K562 (cell line): ENCODE data around the gene WFIKKN2. TPM values are rescaled to one million over a fixed set of nuclear protein-coding genes. Genes with fewer than 3 reads are reported as not detected.
A peak's percentile ranks its signal among the peaks of the same experiment; 100 is the strongest.

ENCODE experiments used
- ARID2 ChIP-seq: fragments of 450-650 bp; IDR thresholded peaks from 2 replicates; pipeline ENCODE4 v1.6.1; 2017; ENCODE audit warnings: antibody characterized with exemption, mild to moderate bottlenecking
- CCAR2 ChIP-seq: fragments of 200-400 bp; formaldehyde crosslinking; IDR thresholded peaks from 2 replicates; pipeline ENCODE4 v1.6.1; 2017; ENCODE audit warnings: mild to moderate bottlenecking, low read depth, low read length
- CREBBP ChIP-seq: IDR thresholded peaks from one replicate; pipeline ENCODE4 v1.6.1; 2012; ENCODE audit warnings: low read depth, mild to moderate bottlenecking, control low read depth, inconsistent platforms, low read length
- CTBP1 ChIP-seq: fragments of 450-650 bp; IDR thresholded peaks from 2 replicates; pipeline ENCODE4 v1.6.1; 2016; ENCODE audit warnings: borderline replicate concordance
- DNMT1 ChIP-seq: fragments of 450-650 bp; IDR thresholded peaks from 2 replicates; pipeline ENCODE4 v1.6.1; 2016; ENCODE audit warnings: antibody characterized with exemption, mild to moderate bottlenecking
- GATAD2A ChIP-seq: fragments of 450-650 bp; IDR thresholded peaks from 2 replicates; pipeline ENCODE4 v1.6.1; 2017
- MED1 ChIP-seq: sonication (generic); formaldehyde crosslinking; IDR thresholded peaks from 2 replicates; pipeline ENCODE4 v1.8.1; 2023; ENCODE audit warnings: missing genetic modification reagents, borderline replicate concordance
- MYNN ChIP-seq, 2 experiments: sonication (generic); formaldehyde crosslinking in 1 of 2; IDR thresholded peaks; 2 replicates each; pipeline versions ENCODE4 v1.5.0 to v1.6.1; 2016 to 2020; ENCODE audit warnings: antibody characterized with exemption in 1 of 2, missing genetic modification reagents in 1 of 2
- NCOR1 ChIP-seq: fragments of 450-650 bp; IDR thresholded peaks from 2 replicates; pipeline ENCODE4 v1.6.1; 2016; ENCODE audit warnings: mild to moderate bottlenecking, moderate library complexity
- POU5F1 ChIP-seq: fragments of 150-350 bp; IDR thresholded peaks from 2 replicates; pipeline ENCODE4 v1.6.1; 2014; ENCODE audit warnings: borderline replicate concordance, low read length, low read depth, mild to moderate bottlenecking; ENCODE audit not compliant: partially characterized antibody
- SMARCA5 ChIP-seq: fragments of 450-650 bp; IDR thresholded peaks from 2 replicates; pipeline ENCODE4 v1.6.1; 2016
- TAF9B ChIP-seq: fragments of 450-650 bp; IDR thresholded peaks from 2 replicates; pipeline ENCODE4 v1.6.1; 2018; ENCODE audit warnings: mild to moderate bottlenecking; ENCODE audit not compliant: partially characterized antibody
- TBP ChIP-seq: optimal IDR thresholded peaks from 2 replicates; pipeline ENCODE3; 2011; ENCODE audit warnings: low read depth, low read length, improper control_type of control experiment
- THRAP3 ChIP-seq: fragments of 450-650 bp; IDR thresholded peaks from 2 replicates; pipeline ENCODE4 v1.6.1; 2016; ENCODE audit warnings: mild to moderate bottlenecking, inconsistent platforms, borderline replicate concordance
- ZEB2 ChIP-seq: fragments of 450-650 bp; IDR thresholded peaks from 2 replicates; pipeline ENCODE4 v1.6.1; 2016
- ZKSCAN3 ChIP-seq: fragments of 250-450 bp; sonication (Bioruptor Pico); IDR thresholded peaks from 2 replicates; pipeline ENCODE4 v1.4.0; 2020
- ZNF133 ChIP-seq: fragments of 250-450 bp; sonication (Bioruptor Pico); IDR thresholded peaks from 2 replicates; pipeline ENCODE4 v1.4.0; 2020; ENCODE audit warnings: mild to moderate bottlenecking
- ZNF583 ChIP-seq: fragments of 250-450 bp; sonication (Bioruptor Pico); IDR thresholded peaks from 2 replicates; pipeline ENCODE4 v1.4.0; 2020
- polyA plus RNA-seq, 8 experiments: library from polyadenylated mRNA; depleted of rRNA in 4 of 8; stranded (reverse) in 5 of 8; unstranded in 3 of 8; fragments of >200 nt; fragmentation: Nextera tagmentation in 2 of 8; fragmentation: Illumina TruSeq in 1 of 8; extraction: Ambion mirVana in 2 of 8; extraction: Trizol in 1 of 8; gene quantifications; 2 replicates each; pipeline versions ENCODE4 v1.2.1 to v1.2.3, GENCODE V29; 2011 to 2014; ENCODE audit warnings: inconsistent platforms in 1 of 8, missing spikeins in 1 of 8
- total RNA-seq, 7 experiments: library from RNA; depleted of rRNA in 6 of 7; stranded (reverse); fragments of >200 nt in 6 of 7; fragmentation: Illumina TruSeq in 2 of 7; extraction: Trizol in 2 of 7; gene quantifications; 2 replicates each; pipeline versions ENCODE4 v1.2.1 to v1.2.3, GENCODE V29; 2011 to 2021; ENCODE audit warnings: low replicate concordance in 1 of 7
- TF ChIP-seq, protein P1 (sequence below): fragments of 450-650 bp; IDR thresholded peaks from 2 replicates; pipeline ENCODE4 v1.6.1; 2016; ENCODE audit warnings: mild to moderate bottlenecking
- TF ChIP-seq, protein P2 (sequence below), 2 experiments: fragments of 450-650 bp; formaldehyde crosslinking in 1 of 2; IDR thresholded peaks; 2 replicates each; pipeline versions ENCODE4 v1.4.0 to v1.6.1; 2014 to 2020; ENCODE audit warnings: mild to moderate bottlenecking in 2 of 2, borderline replicate concordance in 1 of 2, low read depth in 1 of 2

The WFIKKN2 gene
- total and polyA plus RNA-seq, 9 of the 15 experiments (the other 6 are each of a cell fraction or from before 2014, with no cell fraction given): 0.07 TPM; not detected in 8

DNA sequence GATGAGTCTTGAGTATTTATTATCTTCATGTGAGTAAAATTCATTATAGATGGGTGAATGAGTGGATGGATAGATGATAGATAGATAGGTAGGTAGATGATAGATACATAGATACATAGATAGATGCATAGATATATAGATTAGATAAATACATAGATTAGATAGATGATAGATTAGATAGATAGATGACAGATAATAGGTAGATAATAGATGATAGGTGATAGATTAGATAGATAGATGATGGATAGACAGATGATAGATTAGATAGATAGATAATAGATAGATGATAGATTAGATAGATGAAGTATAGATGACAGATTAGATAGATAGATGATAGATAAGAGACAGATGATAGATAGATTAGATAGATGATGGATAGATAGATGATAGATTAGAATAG, 21.8 kb upstream of the WFIKKN2 start (continued):
- TF ChIP-seq, protein P1, sequence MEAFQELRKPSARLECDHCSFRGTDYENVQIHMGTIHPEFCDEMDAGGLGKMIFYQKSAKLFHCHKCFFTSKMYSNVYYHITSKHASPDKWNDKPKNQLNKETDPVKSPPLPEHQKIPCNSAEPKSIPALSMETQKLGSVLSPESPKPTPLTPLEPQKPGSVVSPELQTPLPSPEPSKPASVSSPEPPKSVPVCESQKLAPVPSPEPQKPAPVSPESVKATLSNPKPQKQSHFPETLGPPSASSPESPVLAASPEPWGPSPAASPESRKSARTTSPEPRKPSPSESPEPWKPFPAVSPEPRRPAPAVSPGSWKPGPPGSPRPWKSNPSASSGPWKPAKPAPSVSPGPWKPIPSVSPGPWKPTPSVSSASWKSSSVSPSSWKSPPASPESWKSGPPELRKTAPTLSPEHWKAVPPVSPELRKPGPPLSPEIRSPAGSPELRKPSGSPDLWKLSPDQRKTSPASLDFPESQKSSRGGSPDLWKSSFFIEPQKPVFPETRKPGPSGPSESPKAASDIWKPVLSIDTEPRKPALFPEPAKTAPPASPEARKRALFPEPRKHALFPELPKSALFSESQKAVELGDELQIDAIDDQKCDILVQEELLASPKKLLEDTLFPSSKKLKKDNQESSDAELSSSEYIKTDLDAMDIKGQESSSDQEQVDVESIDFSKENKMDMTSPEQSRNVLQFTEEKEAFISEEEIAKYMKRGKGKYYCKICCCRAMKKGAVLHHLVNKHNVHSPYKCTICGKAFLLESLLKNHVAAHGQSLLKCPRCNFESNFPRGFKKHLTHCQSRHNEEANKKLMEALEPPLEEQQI: peak; percentile 68
- no peak for TF ChIP-seq ZNF583
- no peak for TF ChIP-seq ARID2
- 0 out of 2 replicates have a peak, but pooled peaks have one; percentile 24 for TF ChIP-seq THRAP3
- no peak for TF ChIP-seq MYNN (IDR thresholded peaks at IDR 0.05)
- TF ChIP-seq MYNN (CRISPR knock-in tag; IDR thresholded peaks at IDR 0.05): no peak
- no peak for TF ChIP-seq DNMT1
- peak; percentile 56 for TF ChIP-seq CREBBP
- no peak for TF ChIP-seq TBP
- TF ChIP-seq NCOR1: peak; percentile 11; the same call in 1 of the 2 replicates
- no peak for TF ChIP-seq MED1 (CRISPR knock-in tag)
- TF ChIP-seq ZNF133 (CRISPR knock-in tag): no peak
- TF ChIP-seq CTBP1: peak; percentile 75; the same call in 1 of the 2 replicates
- TF ChIP-seq GATAD2A: peak; percentile 99
- peak; percentile 69 for TF ChIP-seq ZEB2
- TF ChIP-seq, protein P2, sequence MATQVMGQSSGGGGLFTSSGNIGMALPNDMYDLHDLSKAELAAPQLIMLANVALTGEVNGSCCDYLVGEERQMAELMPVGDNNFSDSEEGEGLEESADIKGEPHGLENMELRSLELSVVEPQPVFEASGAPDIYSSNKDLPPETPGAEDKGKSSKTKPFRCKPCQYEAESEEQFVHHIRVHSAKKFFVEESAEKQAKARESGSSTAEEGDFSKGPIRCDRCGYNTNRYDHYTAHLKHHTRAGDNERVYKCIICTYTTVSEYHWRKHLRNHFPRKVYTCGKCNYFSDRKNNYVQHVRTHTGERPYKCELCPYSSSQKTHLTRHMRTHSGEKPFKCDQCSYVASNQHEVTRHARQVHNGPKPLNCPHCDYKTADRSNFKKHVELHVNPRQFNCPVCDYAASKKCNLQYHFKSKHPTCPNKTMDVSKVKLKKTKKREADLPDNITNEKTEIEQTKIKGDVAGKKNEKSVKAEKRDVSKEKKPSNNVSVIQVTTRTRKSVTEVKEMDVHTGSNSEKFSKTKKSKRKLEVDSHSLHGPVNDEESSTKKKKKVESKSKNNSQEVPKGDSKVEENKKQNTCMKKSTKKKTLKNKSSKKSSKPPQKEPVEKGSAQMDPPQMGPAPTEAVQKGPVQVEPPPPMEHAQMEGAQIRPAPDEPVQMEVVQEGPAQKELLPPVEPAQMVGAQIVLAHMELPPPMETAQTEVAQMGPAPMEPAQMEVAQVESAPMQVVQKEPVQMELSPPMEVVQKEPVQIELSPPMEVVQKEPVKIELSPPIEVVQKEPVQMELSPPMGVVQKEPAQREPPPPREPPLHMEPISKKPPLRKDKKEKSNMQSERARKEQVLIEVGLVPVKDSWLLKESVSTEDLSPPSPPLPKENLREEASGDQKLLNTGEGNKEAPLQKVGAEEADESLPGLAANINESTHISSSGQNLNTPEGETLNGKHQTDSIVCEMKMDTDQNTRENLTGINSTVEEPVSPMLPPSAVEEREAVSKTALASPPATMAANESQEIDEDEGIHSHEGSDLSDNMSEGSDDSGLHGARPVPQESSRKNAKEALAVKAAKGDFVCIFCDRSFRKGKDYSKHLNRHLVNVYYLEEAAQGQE (IDR thresholded peaks at IDR 0.05; ENCODE audit: borderline replicate concordance): no peak
- TF ChIP-seq, protein P2 (CRISPR knock-in tag; IDR thresholded peaks at IDR 0.05; ENCODE audit: low read depth): no peak
- no peak for TF ChIP-seq ZKSCAN3
- TF ChIP-seq POU5F1: no peak
- TF ChIP-seq TAF9B: peak; percentile 30
- TF ChIP-seq SMARCA5: peak; percentile 72
- no peak for TF ChIP-seq CCAR2
